GM12801 (cell line): ENCODE measurements around the gene RNF39.

ENCODE experiments used
- TF ChIP-seq, protein P1 (sequence below): IDR thresholded peaks from one replicate; pipeline ENCODE4 v1.5.1; 2011; ENCODE audit warnings: control low read depth; ENCODE audit not compliant: insufficient read length; ENCODE audit errors: extremely low read depth

Gene RNF39

DNA sequence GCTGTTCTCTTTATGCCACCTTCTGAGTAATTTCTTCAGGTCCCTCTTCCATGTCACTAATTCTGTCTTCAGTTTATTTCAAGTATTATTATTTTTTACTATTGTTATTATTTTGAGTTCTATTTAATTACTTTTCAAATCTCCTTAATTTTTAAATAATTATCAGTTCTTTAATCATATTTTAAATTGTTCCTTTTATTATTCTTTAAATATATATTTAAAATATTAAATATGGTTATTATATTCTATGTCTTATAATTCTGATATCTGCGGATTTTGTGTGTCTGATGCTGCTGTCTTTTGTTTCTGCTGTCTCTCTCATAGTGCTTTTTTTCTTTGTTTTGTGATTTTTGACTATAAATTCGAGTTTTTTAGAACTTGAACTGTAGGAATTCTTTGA is 12.3 kb downstream of the RNF39 start:
- TF ChIP-seq, protein P1, sequence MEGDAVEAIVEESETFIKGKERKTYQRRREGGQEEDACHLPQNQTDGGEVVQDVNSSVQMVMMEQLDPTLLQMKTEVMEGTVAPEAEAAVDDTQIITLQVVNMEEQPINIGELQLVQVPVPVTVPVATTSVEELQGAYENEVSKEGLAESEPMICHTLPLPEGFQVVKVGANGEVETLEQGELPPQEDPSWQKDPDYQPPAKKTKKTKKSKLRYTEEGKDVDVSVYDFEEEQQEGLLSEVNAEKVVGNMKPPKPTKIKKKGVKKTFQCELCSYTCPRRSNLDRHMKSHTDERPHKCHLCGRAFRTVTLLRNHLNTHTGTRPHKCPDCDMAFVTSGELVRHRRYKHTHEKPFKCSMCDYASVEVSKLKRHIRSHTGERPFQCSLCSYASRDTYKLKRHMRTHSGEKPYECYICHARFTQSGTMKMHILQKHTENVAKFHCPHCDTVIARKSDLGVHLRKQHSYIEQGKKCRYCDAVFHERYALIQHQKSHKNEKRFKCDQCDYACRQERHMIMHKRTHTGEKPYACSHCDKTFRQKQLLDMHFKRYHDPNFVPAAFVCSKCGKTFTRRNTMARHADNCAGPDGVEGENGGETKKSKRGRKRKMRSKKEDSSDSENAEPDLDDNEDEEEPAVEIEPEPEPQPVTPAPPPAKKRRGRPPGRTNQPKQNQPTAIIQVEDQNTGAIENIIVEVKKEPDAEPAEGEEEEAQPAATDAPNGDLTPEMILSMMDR = no peak

DNA sequence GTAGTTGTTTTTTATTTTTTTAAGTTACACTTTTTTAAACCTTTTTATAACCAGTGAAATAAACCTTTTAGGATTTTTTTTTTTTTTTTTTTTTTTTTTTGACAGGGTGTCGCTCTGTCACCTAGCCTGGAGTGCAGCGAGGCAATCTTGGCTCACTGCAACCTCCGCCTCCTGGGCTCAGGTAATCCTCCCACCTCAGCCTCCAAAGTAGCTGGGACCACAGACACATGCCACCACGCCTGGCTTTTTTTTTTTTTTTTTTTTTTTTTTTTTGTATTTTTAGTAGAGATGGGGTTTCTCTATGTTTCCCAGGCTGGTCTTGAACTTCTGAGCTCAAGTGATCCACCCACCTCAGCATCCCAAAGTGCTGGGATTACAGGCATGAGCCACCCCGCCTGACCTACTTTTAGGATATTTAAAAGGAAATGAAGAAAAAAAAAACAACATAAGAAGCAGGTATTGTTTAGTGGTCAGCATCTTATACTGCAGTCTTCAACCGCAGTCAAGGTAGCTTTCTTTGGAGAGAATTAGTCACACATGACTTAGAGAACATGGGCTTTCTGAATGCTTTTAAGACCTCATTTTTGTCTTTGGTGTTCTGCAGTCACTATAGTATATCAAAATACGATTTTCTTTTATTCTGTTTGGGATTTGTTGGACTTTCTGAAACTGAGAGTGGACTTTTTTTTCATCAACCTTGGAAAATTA is 12.9 kb downstream of the RNF39 start:
- TF ChIP-seq, protein P1 = no peak

DNA sequence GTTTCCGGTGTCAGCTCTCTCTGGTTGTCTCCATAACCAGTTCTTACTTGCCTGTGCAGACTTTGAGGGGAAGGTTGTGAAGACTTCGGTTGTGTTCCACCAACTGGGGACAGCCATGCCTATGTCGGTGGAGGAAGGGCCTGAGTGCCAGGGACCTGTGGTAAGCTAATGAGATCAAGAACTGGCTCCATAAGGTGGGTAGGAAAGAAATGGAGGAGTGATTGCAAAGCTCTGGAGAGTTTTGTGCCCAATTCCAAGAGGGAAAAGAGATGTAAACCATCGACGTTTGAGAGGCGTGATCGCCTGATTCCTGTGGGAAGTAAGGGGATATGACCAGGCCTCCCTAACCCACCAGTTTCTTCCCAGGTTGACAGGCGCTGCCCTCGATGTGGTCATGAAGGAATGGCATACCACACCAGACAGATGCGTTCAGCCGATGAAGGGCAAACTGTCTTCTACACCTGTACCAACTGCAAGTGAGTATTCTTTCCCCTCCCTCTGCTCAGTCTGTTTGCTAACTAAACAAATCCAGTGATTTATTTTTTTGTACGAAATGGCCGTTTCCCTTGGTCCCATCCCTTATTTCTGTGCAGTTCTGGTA is 13.6 kb downstream of the RNF39 start:
- TF ChIP-seq, protein P1 = no peak

DNA sequence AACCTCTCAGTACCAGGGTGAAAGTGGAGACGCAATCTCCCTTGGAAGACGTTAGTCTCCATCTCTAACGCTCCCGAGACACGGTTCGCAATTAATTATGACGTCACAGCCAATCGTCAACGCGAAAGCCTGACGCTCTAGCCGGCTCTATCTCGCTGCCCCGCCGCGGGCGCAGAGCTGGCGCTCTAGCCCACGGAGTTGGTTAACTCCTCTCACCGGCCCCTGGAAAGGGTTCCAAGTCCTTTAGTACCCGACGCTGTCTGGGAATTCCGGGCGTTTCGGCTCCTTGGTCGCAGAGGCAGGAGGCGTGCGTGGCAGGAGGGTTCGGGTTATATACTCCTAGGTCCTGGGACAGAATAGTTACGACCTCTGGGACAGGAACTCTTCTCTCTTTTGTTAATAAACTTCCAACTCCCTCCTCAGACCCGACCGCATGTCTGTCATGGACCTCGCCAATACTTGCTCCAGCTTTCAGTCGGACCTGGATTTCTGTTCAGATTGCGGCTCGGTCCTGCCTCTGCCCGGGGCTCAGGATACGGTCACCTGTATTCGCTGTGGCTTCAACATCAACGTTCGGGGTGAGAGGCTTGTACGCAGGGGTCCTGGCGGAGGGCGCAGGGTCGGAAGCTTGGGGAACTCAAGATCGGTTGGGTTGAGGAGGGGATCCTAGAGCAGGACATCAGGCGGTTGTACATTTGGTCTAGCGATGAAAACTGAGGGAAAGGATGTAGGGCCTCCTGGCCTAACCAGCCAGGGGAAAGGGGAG is 14.3 kb downstream of the RNF39 start, which contains the start of gene POLR1H:
POLR1H (plus strand) TSS at position 174 of the 766 bp plus-strand sequence; CDS start at position 434, 260 bp downstream.
- TF ChIP-seq, protein P1 = no peak

DNA sequence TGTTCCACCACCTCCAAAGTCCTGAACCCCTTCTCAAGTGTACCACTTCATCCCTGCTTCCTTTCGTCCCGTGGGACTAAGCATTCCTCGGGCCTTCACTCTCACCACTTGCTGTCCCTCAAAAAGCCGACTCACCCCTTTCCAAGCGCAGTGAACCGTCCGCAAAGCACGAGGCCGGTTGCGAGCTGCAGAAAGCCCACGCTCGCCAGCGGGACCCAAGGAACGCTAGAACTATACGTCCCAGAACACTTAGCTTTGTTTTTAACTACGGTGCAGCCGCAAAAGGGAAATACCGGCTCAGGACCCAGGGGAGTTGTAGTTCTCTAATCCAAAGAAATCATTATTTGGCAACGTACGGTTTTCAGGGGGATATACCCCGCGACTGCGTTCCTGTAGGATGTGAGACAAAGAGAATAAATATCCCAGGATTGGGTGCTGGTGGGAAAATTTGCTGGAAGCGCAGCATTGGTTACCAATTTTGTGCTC is 14.9 kb downstream of the RNF39 start:
- TF ChIP-seq, protein P1 = no peak

DNA sequence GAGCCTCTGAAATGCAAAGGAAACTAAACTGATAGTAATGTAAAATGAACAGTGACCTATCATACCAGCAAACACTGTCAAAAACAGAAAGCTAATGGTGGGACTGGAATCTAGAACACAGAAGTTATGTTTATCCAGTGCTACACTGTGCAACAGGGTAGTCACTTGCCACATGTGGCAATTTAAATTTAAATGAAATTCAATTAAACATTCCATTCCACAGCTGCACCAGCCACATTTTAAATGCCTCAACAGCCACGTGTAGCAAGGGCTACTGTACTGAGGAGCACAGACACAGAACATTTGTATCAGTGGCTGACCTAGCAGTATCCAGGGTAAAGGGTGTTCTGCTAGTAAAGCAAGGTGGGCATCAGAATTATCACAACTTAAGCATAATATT is 20.1 kb downstream of the RNF39 start:
- TF ChIP-seq, protein P1 = no peak

DNA sequence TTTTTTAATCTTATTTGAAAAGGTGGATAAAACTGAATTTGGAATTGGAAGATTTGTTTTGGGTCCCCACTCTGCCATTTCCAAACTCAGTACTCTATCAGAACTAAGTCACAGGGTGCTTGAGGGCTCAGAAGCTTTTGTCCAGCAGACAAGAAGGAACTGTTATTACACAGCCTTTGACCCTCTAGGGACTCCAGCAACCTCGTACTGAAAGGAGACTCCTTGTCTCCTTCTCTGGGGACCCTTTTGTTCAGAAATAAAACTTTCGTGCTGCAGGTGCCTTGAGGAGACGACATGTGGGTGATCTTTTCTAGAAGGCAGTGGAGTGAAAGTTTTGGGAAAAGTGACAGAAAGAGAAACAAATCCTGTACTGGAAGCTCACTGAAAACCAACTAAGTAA is 21.9 kb downstream of the RNF39 start:
- TF ChIP-seq, protein P1 = no peak
